ENCODE data around the gene MS4A14. TPM values are rescaled to one million over a fixed set of nuclear protein-coding genes. Genes with fewer than 3 reads are reported as not detected.

The MS4A14 gene, protein sequence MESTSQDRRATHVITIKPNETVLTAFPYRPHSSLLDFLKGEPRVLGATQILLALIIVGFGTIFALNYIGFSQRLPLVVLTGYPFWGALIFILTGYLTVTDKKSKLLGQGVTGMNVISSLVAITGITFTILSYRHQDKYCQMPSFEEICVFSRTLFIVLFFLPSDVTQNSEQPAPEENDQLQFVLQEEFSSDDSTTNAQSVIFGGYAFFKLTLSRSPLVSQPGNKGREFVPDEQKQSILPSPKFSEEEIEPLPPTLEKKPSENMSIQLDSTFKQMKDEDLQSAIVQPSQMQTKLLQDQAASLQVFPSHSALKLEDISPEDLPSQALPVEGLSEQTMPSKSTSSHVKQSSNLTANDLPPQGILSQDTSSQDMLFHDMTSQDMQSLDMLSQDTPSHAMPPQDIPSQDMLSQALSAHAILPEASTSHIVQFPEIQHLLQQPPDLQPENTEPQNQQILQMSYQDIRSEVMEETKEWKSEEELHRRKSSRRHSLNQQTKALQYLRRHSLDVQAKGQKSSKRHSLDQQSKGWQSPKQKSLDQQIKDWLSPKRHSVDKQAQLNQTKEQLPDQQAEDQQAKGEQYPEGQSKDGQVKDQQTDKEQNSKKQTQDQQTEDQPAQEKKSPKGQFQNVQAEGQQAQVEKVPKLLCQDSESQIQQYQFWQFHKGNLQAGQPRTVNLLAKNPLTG
- total RNA-seq = not detected in 2 replicates

DNA sequence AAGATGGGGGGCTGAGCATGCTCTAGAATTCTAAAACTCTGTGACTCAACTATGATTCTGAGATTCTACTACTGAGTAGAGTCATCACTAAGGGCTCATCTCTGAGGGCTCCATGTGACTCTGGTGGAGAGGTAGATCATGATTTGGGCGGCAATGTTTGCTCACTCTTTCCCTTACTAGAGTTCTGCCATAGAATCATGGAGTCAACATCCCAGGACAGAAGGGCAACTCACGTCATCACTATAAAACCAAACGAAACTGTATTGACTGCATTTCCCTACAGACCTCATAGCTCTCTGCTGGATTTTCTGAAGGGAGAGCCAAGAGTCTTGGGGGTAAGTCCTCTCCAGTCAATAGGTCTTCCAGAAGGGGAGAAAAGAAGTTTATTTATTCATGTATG lies at the start of gene MS4A14:
Gene MS4A14 (plus strand): TSS at position 78 of the 400 bp plus-strand sequence. CDS start 120 bp downstream, at position 198.
- no peak for DNase-seq (ENCODE audit: low read depth)

DNA sequence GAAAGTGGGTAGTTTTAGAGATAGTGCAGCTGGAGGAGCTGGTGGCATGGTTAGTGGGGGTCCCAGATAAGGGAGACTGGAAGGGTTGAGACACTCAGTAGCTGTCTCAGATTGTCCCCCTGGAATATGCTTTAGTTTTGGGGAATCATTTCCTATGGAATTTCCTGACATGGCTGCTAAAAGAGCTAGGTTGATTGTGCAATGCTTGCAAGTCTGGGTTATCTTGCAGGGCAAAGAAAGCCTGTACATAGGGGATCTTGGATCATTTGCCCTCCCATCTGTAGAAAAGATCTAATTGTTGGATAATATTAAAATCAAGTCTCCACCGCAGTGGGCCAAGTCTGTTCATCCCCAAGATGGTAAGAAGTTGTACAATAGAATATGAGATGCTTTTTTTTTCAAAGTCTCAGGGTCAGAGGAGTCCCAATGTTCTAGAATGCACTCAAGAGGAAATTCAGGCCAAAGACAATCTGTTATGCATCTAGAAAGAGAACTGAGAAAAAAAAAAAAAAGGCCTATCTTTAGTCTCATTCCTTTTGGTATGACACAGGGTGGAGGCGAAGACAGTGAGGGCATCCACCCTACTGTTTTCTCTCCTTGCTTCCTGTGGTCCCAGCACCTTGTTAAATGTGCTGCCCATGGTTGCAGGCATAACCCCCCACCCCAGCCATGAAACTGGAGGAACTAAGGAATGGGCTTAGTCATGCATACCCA lies 49.0 kb upstream of the MS4A14 start:
- Histone ChIP-seq H3K27me3 (ENCODE audit: control insufficient read depth, insufficient read depth, low read length) (no peaks in the 10 kb centered on the region), H3K36me3 (ENCODE audit: control insufficient read depth, insufficient read depth, low read length) (no peaks in the 10 kb centered on the region), H3K4me3 (ENCODE audit: low read depth, low read length) (no peak overlapping the region)
- no peak for DNase-seq (ENCODE audit: low read depth)
- TF ChIP-seq, protein P1, sequence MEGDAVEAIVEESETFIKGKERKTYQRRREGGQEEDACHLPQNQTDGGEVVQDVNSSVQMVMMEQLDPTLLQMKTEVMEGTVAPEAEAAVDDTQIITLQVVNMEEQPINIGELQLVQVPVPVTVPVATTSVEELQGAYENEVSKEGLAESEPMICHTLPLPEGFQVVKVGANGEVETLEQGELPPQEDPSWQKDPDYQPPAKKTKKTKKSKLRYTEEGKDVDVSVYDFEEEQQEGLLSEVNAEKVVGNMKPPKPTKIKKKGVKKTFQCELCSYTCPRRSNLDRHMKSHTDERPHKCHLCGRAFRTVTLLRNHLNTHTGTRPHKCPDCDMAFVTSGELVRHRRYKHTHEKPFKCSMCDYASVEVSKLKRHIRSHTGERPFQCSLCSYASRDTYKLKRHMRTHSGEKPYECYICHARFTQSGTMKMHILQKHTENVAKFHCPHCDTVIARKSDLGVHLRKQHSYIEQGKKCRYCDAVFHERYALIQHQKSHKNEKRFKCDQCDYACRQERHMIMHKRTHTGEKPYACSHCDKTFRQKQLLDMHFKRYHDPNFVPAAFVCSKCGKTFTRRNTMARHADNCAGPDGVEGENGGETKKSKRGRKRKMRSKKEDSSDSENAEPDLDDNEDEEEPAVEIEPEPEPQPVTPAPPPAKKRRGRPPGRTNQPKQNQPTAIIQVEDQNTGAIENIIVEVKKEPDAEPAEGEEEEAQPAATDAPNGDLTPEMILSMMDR (IDR thresholded peaks at IDR 0.05; ENCODE audit: insufficient read depth, low read length, poor library complexity, severe bottlenecking) = no peak

More for the DNA sequence above, at the start of gene MS4A14:
- Histone ChIP-seq H3K27me3 (ENCODE audit: control insufficient read depth, insufficient read depth, low read length) (no peaks in the 10 kb centered on the region), H3K36me3 (ENCODE audit: control insufficient read depth, insufficient read depth, low read length) (no peaks in the 10 kb centered on the region), H3K4me3 (ENCODE audit: low read depth, low read length) (no peak within 1 kb of the TSS)
- TF ChIP-seq, protein P1 (IDR thresholded peaks at IDR 0.05; ENCODE audit: insufficient read depth, low read length, poor library complexity, severe bottlenecking) = no peak

DNA sequence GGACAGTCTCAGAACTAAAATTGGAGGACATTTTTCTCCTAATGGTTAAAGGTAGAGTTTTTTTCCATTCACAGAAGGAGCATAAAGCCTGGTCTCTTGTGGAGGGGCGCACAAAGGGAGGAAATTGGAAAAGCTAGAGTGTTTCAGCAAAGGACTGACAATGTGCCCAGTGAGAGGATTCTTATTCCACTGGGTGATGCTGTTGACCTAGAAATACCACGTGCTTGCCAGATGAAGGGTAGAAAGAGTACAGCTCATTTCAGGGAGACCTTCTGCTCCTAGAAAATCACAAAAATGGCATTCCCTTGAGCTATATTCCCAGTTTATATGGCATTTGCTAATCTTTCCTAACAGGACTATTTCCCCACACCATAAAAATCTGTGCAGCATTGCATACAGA lies 48.1 kb upstream of the MS4A14 start:
- H3K27me3 ChIP-seq (ENCODE audit: control insufficient read depth, insufficient read depth, low read length) = no peaks in the 10 kb centered on the region
- no peaks in the 10 kb centered on the region for H3K36me3 ChIP-seq (ENCODE audit: control insufficient read depth, insufficient read depth, low read length)
- DNase-seq (ENCODE audit: low read depth) = no peak
- H3K4me3 ChIP-seq (ENCODE audit: low read depth, low read length) = no peak overlapping the region
- TF ChIP-seq, protein P1 (IDR thresholded peaks at IDR 0.05; ENCODE audit: insufficient read depth, low read length, poor library complexity, severe bottlenecking) = no peak

DNA sequence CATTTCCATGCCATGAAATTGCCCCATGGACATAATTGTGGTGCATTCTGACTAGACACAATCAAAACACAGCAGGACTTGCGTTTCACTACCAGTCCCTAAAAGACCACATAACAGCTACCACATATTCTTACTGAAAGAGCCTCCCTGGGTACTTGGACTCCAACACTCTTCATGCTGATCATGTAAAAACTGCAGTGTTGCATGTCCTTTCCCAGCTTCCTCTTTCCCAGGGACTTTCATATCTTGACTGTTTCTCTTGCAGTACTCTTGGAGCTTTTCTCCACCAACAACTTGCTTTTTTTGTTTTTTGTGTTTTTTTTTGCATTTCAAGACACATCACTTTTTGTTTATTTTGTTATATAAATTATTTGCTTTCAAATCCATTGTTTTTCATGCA lies 46.3 kb upstream of the MS4A14 start:
- TF ChIP-seq, protein P1 (IDR thresholded peaks at IDR 0.05; ENCODE audit: insufficient read depth, low read length, poor library complexity, severe bottlenecking) = no peak
- Histone ChIP-seq H3K27me3 (ENCODE audit: control insufficient read depth, insufficient read depth, low read length) (no peaks in the 10 kb centered on the region), H3K36me3 (ENCODE audit: control insufficient read depth, insufficient read depth, low read length) (no peaks in the 10 kb centered on the region), H3K4me3 (ENCODE audit: low read depth, low read length) (no peak overlapping the region)
- no peak for DNase-seq (ENCODE audit: low read depth)

DNA sequence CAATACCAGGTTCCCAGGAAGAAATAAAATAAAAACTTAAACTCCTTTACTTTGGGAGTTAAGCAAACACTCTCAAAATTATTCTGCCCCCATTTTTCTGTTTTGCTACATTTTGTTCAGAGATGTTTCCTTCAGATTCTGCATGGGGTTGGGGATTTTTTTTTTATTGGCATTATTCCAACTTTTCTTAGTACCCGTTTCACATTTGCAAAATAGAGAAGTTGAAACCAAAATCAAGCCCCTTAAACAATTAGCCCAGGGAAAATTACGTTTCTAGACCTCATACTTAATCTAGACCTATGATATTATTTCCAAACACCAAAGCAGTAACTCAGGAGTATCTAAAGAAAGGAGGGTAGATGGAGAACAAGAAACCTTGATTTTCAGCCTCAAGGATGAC lies 38.5 kb upstream of the MS4A14 start:
- Histone ChIP-seq H3K27me3 (ENCODE audit: control insufficient read depth, insufficient read depth, low read length) (no peaks in the 10 kb centered on the region), H3K4me3 (ENCODE audit: low read depth, low read length) (no peak overlapping the region), H3K36me3 (ENCODE audit: control insufficient read depth, insufficient read depth, low read length) (no peaks in the 10 kb centered on the region)
- TF ChIP-seq, protein P1 (IDR thresholded peaks at IDR 0.05; ENCODE audit: insufficient read depth, low read length, poor library complexity, severe bottlenecking) = no peak
- no peak for DNase-seq (ENCODE audit: low read depth)

Data from kidney epithelial cell (primary cell).